Measurements from ENCODE around the gene LRRN2.
"Not testable (repeated sequence)": the region's sequence is repeated elsewhere in the genome, so short reads cannot be mapped to it uniquely, and the experiment has no call there.

LRRN2 gene

GRCh38 chr1:204685236-204686006 is at the start of gene LRRN2:
TSS of gene LRRN2 (minus strand) at chr1:204685738. CDS start at chr1:204619992, 65,746 bp downstream.
- FAIRE-seq (no peak), DNase-seq (ENCODE audit: insufficient read length, low spot score) (no peak)

GRCh38 chr1:204735042-204735441 is 49.5 kb upstream of the LRRN2 start:
- DNase-seq (ENCODE audit: insufficient read length, low spot score): no peak

GRCh38 chr1:204733869-204734596 is 48.5 kb upstream of the LRRN2 start:
- FAIRE-seq: no peak
- no peak for DNase-seq (ENCODE audit: insufficient read length, low spot score)

More at GRCh38 chr1:204735042-204735441, 49.5 kb upstream of the LRRN2 start:
- no peak for FAIRE-seq

- no peak for FAIRE-seq
These were observed 47.8 kb upstream of the LRRN2 start for GRCh38 chr1:204733289-204733688.

GRCh38 chr1:204731985-204732575 is 46.5 kb upstream of the LRRN2 start:
- no peak for FAIRE-seq

More at GRCh38 chr1:204733289-204733688, 47.8 kb upstream of the LRRN2 start:
- DNase-seq (ENCODE audit: insufficient read length, low spot score): no peak

GRCh38 chr1:204731509-204731908 is 46.0 kb upstream of the LRRN2 start:
- no peak for DNase-seq (ENCODE audit: insufficient read length, low spot score)

More at GRCh38 chr1:204731985-204732575, 46.5 kb upstream of the LRRN2 start:
- no peak for DNase-seq (ENCODE audit: insufficient read length, low spot score)

GRCh38 chr1:204730826-204731459 is 45.4 kb upstream of the LRRN2 start:
- FAIRE-seq (no peak), DNase-seq (ENCODE audit: insufficient read length, low spot score) (no peak)

More at GRCh38 chr1:204731509-204731908, 46.0 kb upstream of the LRRN2 start:
- FAIRE-seq: no peak

GRCh38 chr1:204729516-204729915 is 44.0 kb upstream of the LRRN2 start:
- no peak for FAIRE-seq
- no peak for DNase-seq (ENCODE audit: insufficient read length, low spot score)

GRCh38 chr1:204728456-204728855 is 42.9 kb upstream of the LRRN2 start:
- DNase-seq (ENCODE audit: insufficient read length, low spot score) (no peak), FAIRE-seq (no peak)

GRCh38 chr1:204728045-204728444 is 42.5 kb upstream of the LRRN2 start:
- DNase-seq (ENCODE audit: insufficient read length, low spot score) (no peak), FAIRE-seq (no peak)

GRCh38 chr1:204727438-204727837 is 41.9 kb upstream of the LRRN2 start:
- not testable (repeated sequence) for FAIRE-seq; DNase-seq (ENCODE audit: insufficient read length, low spot score)

- FAIRE-seq: no peak
- no peak for DNase-seq (ENCODE audit: insufficient read length, low spot score)
These were observed 40.9 kb upstream of the LRRN2 start for GRCh38 chr1:204726478-204726877.

GRCh38 chr1:204725821-204726448 is 40.4 kb upstream of the LRRN2 start:
- DNase-seq (ENCODE audit: insufficient read length, low spot score) (no peak), FAIRE-seq (no peak)

GRCh38 chr1:204723131-204723787 is 37.7 kb upstream of the LRRN2 start:
- no peak for DNase-seq (ENCODE audit: insufficient read length, low spot score)
- no peak for FAIRE-seq

- no peak for FAIRE-seq
- DNase-seq (ENCODE audit: insufficient read length, low spot score): no peak
These were observed 36.0 kb upstream of the LRRN2 start for GRCh38 chr1:204721373-204722055.

- no peak for FAIRE-seq
These were observed 31.1 kb upstream of the LRRN2 start for GRCh38 chr1:204716660-204717059.

GRCh38 chr1:204714861-204715511 is 29.4 kb upstream of the LRRN2 start:
- FAIRE-seq (peak; percentile 52), DNase-seq (ENCODE audit: insufficient read length, low spot score) (peak; percentile 39)

More at GRCh38 chr1:204716660-204717059, 31.1 kb upstream of the LRRN2 start:
- no peak for DNase-seq (ENCODE audit: insufficient read length, low spot score)

- no peak for FAIRE-seq
- DNase-seq (ENCODE audit: insufficient read length, low spot score): no peak
These were observed 28.8 kb upstream of the LRRN2 start for GRCh38 chr1:204714194-204714860.
